Transverse colon (tissue), 4 donors: ENCODE data around the gene RNF6. TPM values are rescaled to one million over a fixed set of nuclear protein-coding genes. Genes with fewer than 3 reads are reported as not detected.

Experiments used
- DNase-seq: peaks from one replicate; pipeline ENCODE4 v3.0.0-alpha.2; 2019
- H3K27ac ChIP-seq, 4 donors: fragments of 200-600 bp; sonication (generic); 2 replicates each; pipeline ENCODE4 v1.5.1; 2016 to 2018; ENCODE audit warnings: inconsistent platforms in 4 of 4
- H3K27me3 ChIP-seq: fragments of 200-600 bp; sonication (generic); 2 replicates; pipeline ENCODE4 v1.5.1; 2017; ENCODE audit warnings: inconsistent platforms
- H3K36me3 ChIP-seq, 4 donors: fragments of 200-600 bp; sonication (generic); 2 replicates each; pipeline ENCODE4 v1.5.1; 2017 to 2019; ENCODE audit warnings: inconsistent platforms in 4 of 4
- H3K4me1 ChIP-seq, 4 donors: fragments of 200-600 bp; sonication (generic); 2 replicates each; pipeline ENCODE4 v1.5.1; 2017 to 2020; ENCODE audit warnings: inconsistent platforms in 4 of 4
- H3K4me3 ChIP-seq, 4 donors: fragments of 200-600 bp; sonication (generic); 1 replicate in 1 of 4; 2 replicates in 3 of 4; pipeline versions ENCODE4 v1.5.1 to v1.6.1; 2017 to 2019; ENCODE audit warnings: inconsistent platforms in 4 of 4
- H3K9me3 ChIP-seq, 2 donors: fragments of 200-600 bp; sonication (generic); 2 replicates each; pipeline ENCODE4 v1.5.1; 2017 to 2019; ENCODE audit warnings: inconsistent platforms in 2 of 2
- CTCF ChIP-seq, 5 experiments: fragments of 200-600 bp in 3 of 5; fragments of 450-650 bp in 2 of 5; sonication (generic) in 3 of 5; IDR thresholded peaks; 1 replicate in 2 of 5; 2 replicates in 3 of 5; pipeline ENCODE4 v1.5.1; 2016 to 2017; ENCODE audit warnings: antibody characterized with exemption in 5 of 5, inconsistent platforms in 3 of 5, mild to moderate bottlenecking in 2 of 5, moderate library complexity in 1 of 5
- EP300 ChIP-seq: sonication (generic); formaldehyde crosslinking; IDR thresholded peaks from one replicate; pipeline ENCODE4 v1.6.1; 2017; ENCODE audit warnings: antibody characterized with exemption, low read depth
- POLR2A ChIP-seq: fragments of 450-650 bp; IDR thresholded peaks from one replicate; pipeline ENCODE4 v1.6.1; 2016; ENCODE audit warnings: antibody characterized with exemption, mild to moderate bottlenecking, moderate library complexity
- POLR2AphosphoS5 ChIP-seq, 3 donors: sonication (generic); formaldehyde crosslinking; IDR thresholded peaks; one replicate each; pipeline ENCODE4 v1.6.1; 2016; ENCODE audit warnings: antibody characterized with exemption in 3 of 3
- WGBS, 2 donors: methylation state at CpG; one replicate each; pipeline ENCODE4 v1.1.5; 2018; ENCODE audit warnings: low coverage in 1 of 2; 5-methylcytosine and 5-hydroxymethylcytosine counted together
- in situ Hi-C, 4 donors: fragments of 200-750 bp; cut with MboI; loops; one replicate each; pipeline versions ENCODE4 v1.15.0 to v1.15.1; 2017; ENCODE audit warnings: low sequenced_read_pairs in 3 of 4, low pct_ligation_motif_present in 1 of 4, low pct_unique_long_range_greater_than_20kb in 1 of 4
- intact Hi-C: fragments of 100-400 bp; cut with DNase I; formaldehyde crosslinking; loops from one replicate; pipeline ENCODE4 v1.15.1; 2023; ENCODE audit warnings: low total_unique reads
- total RNA-seq, 4 donors: library from RNA; depleted of rRNA; stranded (reverse); fragments of >200 nt; gene quantifications; one replicate each; pipeline ENCODE4 v1.1.0, GENCODE V29; 2016

RNF6 gene
- total RNA-seq, 4 donors from 2014 or later: 10.1 to 26.4 (median 24.5) TPM

GRCh38 chr13:26185720-26186117, 36.4 kb downstream of the RNF6 start:
- peak overlapping the region; percentile 80 to 89 (median 87) for H3K27ac ChIP-seq
- H3K4me3 ChIP-seq: peak overlapping the region; percentile 44 to 73 (median 56)
- no peaks in the 10 kb centered on the region for H3K27me3 ChIP-seq
- in situ Hi-C loops: loop anchor here (10.0 to 25.0 kb wide), 6 partner anchors 319 to 898 kb away; partner anchors contain the start of gene MTMR6 (in 1 of the 4)
- H3K4me1 ChIP-seq: peaks cover 3 to 9% (median 9%) of the 10 kb centered on the region in 4 donors
- TF ChIP-seq POLR2A: no peak
- 25 to 34% methylated on average over 8 of the region's 8 CpGs for WGBS, 2 donors
- no peaks in the 10 kb centered on the region for H3K9me3 ChIP-seq
- H3K36me3 ChIP-seq: no peaks in the 10 kb centered on the region
- DNase-seq: no peak
- intact Hi-C loops: loop anchor here (10.0 kb wide), 1 partner anchor 309 kb away; no protein-coding TSS in a partner anchor

- intact Hi-C loops: loop anchor here (5.0 to 10.0 kb wide), 2 partner anchors 310 to 512 kb away; no protein-coding TSS in a partner anchor
Measured at GRCh38 chr13:26184791-26185250, 37.3 kb downstream of the RNF6 start.

GRCh38 chr13:26183416-26183815, 38.7 kb downstream of the RNF6 start:
- Histone ChIP-seq H3K9me3 (no peaks in the 10 kb centered on the region), H3K27me3 (no peaks in the 10 kb centered on the region), H3K4me1 (peaks cover 3 to 9% (median 9%) of the 10 kb centered on the region in 4 donors), H3K4me3 (no peak overlapping the region), H3K36me3 (no peaks in the 10 kb centered on the region), H3K27ac (no peak overlapping the region)
- intact Hi-C loops: loop anchor here (5.0 to 10.0 kb wide), 2 partner anchors 311 to 514 kb away; no protein-coding TSS in a partner anchor
- no peak for DNase-seq
- in situ Hi-C loops: loop anchor here (5.0 to 25.0 kb wide), 8 partner anchors 314 to 896 kb away; partner anchors contain the start of gene MTMR6 (in 1 of the 4)
- TF ChIP-seq POLR2AphosphoS5 (IDR thresholded peaks at IDR 0.05): no peak
- no peak for TF ChIP-seq CTCF (IDR thresholded peaks at IDR 0.05)
- TF ChIP-seq POLR2A: no peak
- no peak for TF ChIP-seq EP300
- 79 to 86% methylated on average over 2 of the region's 2 CpGs for WGBS, 2 donors

More at GRCh38 chr13:26184791-26185250, 37.3 kb downstream of the RNF6 start:
- Histone ChIP-seq H3K4me3 (no peak overlapping the region), H3K27ac (no peak overlapping the region), H3K36me3 (no peaks in the 10 kb centered on the region), H3K4me1 (peaks cover 3 to 9% (median 9%) of the 10 kb centered on the region in 4 donors), H3K27me3 (no peaks in the 10 kb centered on the region), H3K9me3 (no peaks in the 10 kb centered on the region)
- WGBS, 2 donors: 55% methylated on average over 7 to 8 of the region's 8 CpGs
- TF ChIP-seq CTCF (IDR thresholded peaks at IDR 0.05) (peak; percentile 74 to 96 (median 90)), EP300 (no peak)
- peak; percentile 72 for DNase-seq
- in situ Hi-C loops: loop anchor here (5.0 to 25.0 kb wide), 8 partner anchors 312 to 898 kb away; partner anchors contain the start of gene MTMR6 (in 1 of the 4)

- in situ Hi-C loops: loop anchor here in 2 of 4 donors (25.0 kb wide), 3 partner anchors 508 to 892 kb away; partner anchors contain the start of gene MTMR6 (in 1 of the 2)
Measured at GRCh38 chr13:26179344-26179743, 42.8 kb downstream of the RNF6 start.

More at GRCh38 chr13:26179344-26179743, 42.8 kb downstream of the RNF6 start:
- H3K4me1 ChIP-seq: no peaks in the 10 kb centered on the region
- H3K4me3 ChIP-seq: no peak overlapping the region
- no peak overlapping the region for H3K27ac ChIP-seq
- no peak for DNase-seq
- TF ChIP-seq CTCF (IDR thresholded peaks at IDR 0.05) (no peak), POLR2A (no peak), EP300 (no peak), POLR2AphosphoS5 (IDR thresholded peaks at IDR 0.05) (no peak)
- intact Hi-C loops: no loop called here
- H3K27me3 ChIP-seq: no peaks in the 10 kb centered on the region
- H3K9me3 ChIP-seq: no peaks in the 10 kb centered on the region
- 74% methylated on average over 2 of the region's 2 CpGs; no CpG with 5 or more reads in 1 of the 2 donors for WGBS, 2 donors
- H3K36me3 ChIP-seq: no peaks in the 10 kb centered on the region
